Fibroblast of the conjunctiva (primary cell): ENCODE measurements around the gene PCDH9.
"Not testable (repeated sequence)": the region's sequence is repeated elsewhere in the genome, so short reads cannot be mapped to it uniquely, and the experiment has no call there.

ENCODE experiments used
- DNase-seq: peaks from one replicate; pipeline ENCODE4 v3.0.0-alpha.2; 2010; ENCODE audit warnings: low read depth

Gene PCDH9

GRCh38 chr13:66659701-66660467 lies 570.3 kb downstream of the PCDH9 start:
- peak; percentile 47 for DNase-seq

GRCh38 chr13:66659286-66659685 lies 570.9 kb downstream of the PCDH9 start:
- peak; percentile 54 for DNase-seq

- DNase-seq, result peak; percentile 89
Observed at GRCh38 chr13:66657165-66657881, 572.8 kb downstream of the PCDH9 start.

- DNase-seq, result no peak
Observed at GRCh38 chr13:66655847-66656454, 574.2 kb downstream of the PCDH9 start.

GRCh38 chr13:66644855-66645460 lies 585.2 kb downstream of the PCDH9 start:
- no peak for DNase-seq

GRCh38 chr13:66640231-66640630 lies 589.9 kb downstream of the PCDH9 start:
- DNase-seq, result no peak

- no peak for DNase-seq
Observed at GRCh38 chr13:66639044-66639443, 591.1 kb downstream of the PCDH9 start.

GRCh38 chr13:66635526-66635925 lies 594.6 kb downstream of the PCDH9 start:
- peak; percentile 75 for DNase-seq

- DNase-seq, result no peak
Observed at GRCh38 chr13:66634384-66634783, 595.8 kb downstream of the PCDH9 start.

- DNase-seq, result no peak
Observed at GRCh38 chr13:66627512-66627911, 602.6 kb downstream of the PCDH9 start.

GRCh38 chr13:66624302-66624701 lies 605.8 kb downstream of the PCDH9 start:
- DNase-seq, result no peak

- no peak for DNase-seq
Observed at GRCh38 chr13:66623129-66623820, 606.9 kb downstream of the PCDH9 start.

- DNase-seq, result not testable (repeated sequence)
Observed at GRCh38 chr13:66621906-66622447, 608.2 kb downstream of the PCDH9 start.

GRCh38 chr13:66618702-66619101 lies 611.4 kb downstream of the PCDH9 start:
- peak; percentile 30 for DNase-seq

GRCh38 chr13:66617786-66618185 lies 612.4 kb downstream of the PCDH9 start:
- no peak for DNase-seq

GRCh38 chr13:66612983-66613382 lies 617.2 kb downstream of the PCDH9 start:
- no peak for DNase-seq

GRCh38 chr13:66586489-66586888 lies 643.6 kb downstream of the PCDH9 start:
- DNase-seq, result no peak

GRCh38 chr13:66585669-66586203 lies 644.4 kb downstream of the PCDH9 start:
- no peak for DNase-seq

GRCh38 chr13:66581675-66582074 lies 648.5 kb downstream of the PCDH9 start:
- DNase-seq, result no peak

- DNase-seq, result no peak
Observed at GRCh38 chr13:66578305-66578704, 651.8 kb downstream of the PCDH9 start.

- DNase-seq, result no peak
Observed at GRCh38 chr13:66577358-66577757, 652.8 kb downstream of the PCDH9 start.
